Breast epithelium (tissue), 4 donors: ENCODE data around the gene ZFP36L1. TPM values are rescaled to one million over a fixed set of nuclear protein-coding genes. Genes with fewer than 3 reads are reported as not detected.

ENCODE experiments used
- DNase-seq, 2 donors: peaks; one replicate each; pipeline ENCODE4 v3.0.0-alpha.2; 2019; ENCODE audit warnings: low spot score in 2 of 2
- H3K27ac ChIP-seq, 2 donors: fragments of 200-600 bp; sonication (generic) in 1 of 2; one replicate each; pipeline ENCODE4 v1.5.1; 2016 to 2019; ENCODE audit warnings: mild to moderate bottlenecking in 1 of 2
- H3K27me3 ChIP-seq, 2 donors: fragments of 200-600 bp; sonication (generic) in 1 of 2; one replicate each; pipeline versions ENCODE4 v1.5.1 to v1.6.0; 2017 to 2019; ENCODE audit warnings: control low read depth in 1 of 2, mild to moderate bottlenecking in 1 of 2
- H3K36me3 ChIP-seq: fragments of 200-600 bp; one replicate; pipeline ENCODE4 v1.5.1; 2019
- H3K4me1 ChIP-seq, 2 donors: fragments of 200-600 bp; sonication (generic); one replicate each; pipeline ENCODE4 v1.5.1; 2016 to 2019; ENCODE audit warnings: control low read depth in 1 of 2
- H3K4me3 ChIP-seq, 3 donors: fragments of 200-600 bp; sonication (generic); 1 replicate in 2 of 3; 2 replicates in 1 of 3; pipeline ENCODE4 v1.5.1; 2016 to 2019; ENCODE audit warnings: mild to moderate bottlenecking in 3 of 3, moderate library complexity in 2 of 3
- H3K9me3 ChIP-seq, 2 donors: fragments of 200-600 bp; sonication (generic) in 1 of 2; one replicate each; pipeline ENCODE4 v1.5.1; 2016 to 2019; ENCODE audit warnings: control low read depth in 1 of 2
- POLR2A ChIP-seq: fragments of 450-650 bp; IDR thresholded peaks from one replicate; pipeline ENCODE4 v1.6.1; 2016; ENCODE audit warnings: antibody characterized with exemption, mild to moderate bottlenecking, moderate library complexity
- POLR2AphosphoS5 ChIP-seq, 3 donors: sonication (generic); formaldehyde crosslinking; IDR thresholded peaks; one replicate each; pipeline ENCODE4 v1.6.1; 2017; ENCODE audit warnings: antibody characterized with exemption in 3 of 3
- intact Hi-C: fragments of 100-400 bp; cut with DNase I; formaldehyde crosslinking; loops from one replicate; pipeline ENCODE4 v1.15.1; 2023; ENCODE audit warnings: low total_unique reads
- total RNA-seq, 3 donors: library from RNA; depleted of rRNA; stranded (reverse); fragments of >200 nt; gene quantifications; one replicate each; pipeline ENCODE4 v1.1.0, GENCODE V29; 2016
- TF ChIP-seq, protein P1 (sequence below), 3 donors: fragments of 450-650 bp; IDR thresholded peaks; one replicate each; pipeline ENCODE4 v1.5.1; 2016 to 2017; ENCODE audit warnings: antibody characterized with exemption in 3 of 3, mild to moderate bottlenecking in 3 of 3, moderate library complexity in 3 of 3

The ZFP36L1 gene
- total RNA-seq, 3 donors from 2014 or later: 198 to 737 (median 492) TPM

DNA sequence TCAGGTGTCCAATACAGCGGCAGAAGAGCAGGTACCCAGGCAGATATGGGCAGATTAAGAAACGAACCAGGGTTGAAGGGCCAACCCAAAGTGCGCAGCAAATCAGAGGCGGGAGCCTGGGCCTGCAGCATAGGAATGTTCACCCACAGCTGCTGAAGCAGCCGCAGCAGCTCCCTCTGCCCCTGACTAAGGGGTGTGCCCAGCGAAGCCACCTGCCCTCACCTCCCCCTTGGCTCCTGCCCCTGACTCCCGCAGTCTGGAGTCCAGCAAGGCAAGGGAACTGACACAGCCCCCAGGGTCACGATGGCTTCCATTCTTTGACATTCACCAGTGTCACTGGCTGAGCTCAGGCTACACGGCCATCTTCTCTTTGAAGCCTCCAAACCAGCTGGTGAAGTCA lies 27.3 kb upstream of the ZFP36L1 start:
- no peaks in the 10 kb centered on the region for H3K27me3 ChIP-seq
- peaks cover 8% of the 10 kb centered on the region in 2 donors for H3K4me1 ChIP-seq
- no peak overlapping the region for H3K4me3 ChIP-seq
- H3K36me3 ChIP-seq: no peaks in the 10 kb centered on the region
- TF ChIP-seq POLR2A (no peak), POLR2AphosphoS5 (IDR thresholded peaks at IDR 0.05) (no peak)
- TF ChIP-seq, protein P1, sequence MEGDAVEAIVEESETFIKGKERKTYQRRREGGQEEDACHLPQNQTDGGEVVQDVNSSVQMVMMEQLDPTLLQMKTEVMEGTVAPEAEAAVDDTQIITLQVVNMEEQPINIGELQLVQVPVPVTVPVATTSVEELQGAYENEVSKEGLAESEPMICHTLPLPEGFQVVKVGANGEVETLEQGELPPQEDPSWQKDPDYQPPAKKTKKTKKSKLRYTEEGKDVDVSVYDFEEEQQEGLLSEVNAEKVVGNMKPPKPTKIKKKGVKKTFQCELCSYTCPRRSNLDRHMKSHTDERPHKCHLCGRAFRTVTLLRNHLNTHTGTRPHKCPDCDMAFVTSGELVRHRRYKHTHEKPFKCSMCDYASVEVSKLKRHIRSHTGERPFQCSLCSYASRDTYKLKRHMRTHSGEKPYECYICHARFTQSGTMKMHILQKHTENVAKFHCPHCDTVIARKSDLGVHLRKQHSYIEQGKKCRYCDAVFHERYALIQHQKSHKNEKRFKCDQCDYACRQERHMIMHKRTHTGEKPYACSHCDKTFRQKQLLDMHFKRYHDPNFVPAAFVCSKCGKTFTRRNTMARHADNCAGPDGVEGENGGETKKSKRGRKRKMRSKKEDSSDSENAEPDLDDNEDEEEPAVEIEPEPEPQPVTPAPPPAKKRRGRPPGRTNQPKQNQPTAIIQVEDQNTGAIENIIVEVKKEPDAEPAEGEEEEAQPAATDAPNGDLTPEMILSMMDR (IDR thresholded peaks at IDR 0.05): no peak
- H3K27ac ChIP-seq: peak overlapping the region; percentile 82 to 91
- DNase-seq: peak in 1 of 2 donors; percentile 14
- H3K9me3 ChIP-seq: no peaks in the 10 kb centered on the region
- intact Hi-C loops: loop anchor here (10.0 kb wide), 1 partner anchor 885 kb away; no protein-coding TSS in a partner anchor

DNA sequence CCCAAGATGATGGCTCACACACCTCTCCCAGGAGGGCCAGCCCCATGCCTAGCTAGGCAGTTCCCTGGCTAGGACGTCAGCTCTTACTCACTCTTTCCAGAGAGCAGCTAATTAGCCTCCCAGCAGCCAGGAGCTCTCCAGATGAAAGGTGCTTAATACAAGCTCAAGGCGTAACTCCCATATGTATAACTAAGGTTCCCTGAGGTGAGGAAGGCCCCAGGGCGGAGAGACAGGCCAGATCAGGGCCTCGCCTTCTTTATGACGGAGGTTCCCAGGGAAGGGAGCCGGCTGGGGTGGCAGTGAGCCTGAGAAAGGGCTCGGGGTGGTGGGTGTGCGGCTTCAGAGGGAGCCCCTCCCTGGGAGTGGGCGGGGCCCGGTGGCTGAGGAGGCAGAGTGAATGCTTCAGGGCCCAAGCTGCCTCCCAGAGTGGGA lies 26.4 kb upstream of the ZFP36L1 start:
- peak overlapping the region; percentile 82 to 91 for H3K27ac ChIP-seq
- H3K4me1 ChIP-seq: peaks cover 12% of the 10 kb centered on the region in 2 donors
- DNase-seq: peak in 1 of 2 donors; percentile 20
- H3K27me3 ChIP-seq: no peaks in the 10 kb centered on the region
- no peaks in the 10 kb centered on the region for H3K9me3 ChIP-seq
- H3K36me3 ChIP-seq: no peaks in the 10 kb centered on the region
- TF ChIP-seq POLR2AphosphoS5 (IDR thresholded peaks at IDR 0.05): peak in 1 of 3 donors; percentile 35
- TF ChIP-seq, protein P1 (IDR thresholded peaks at IDR 0.05): no peak
- H3K4me3 ChIP-seq: peak overlapping the region in 1 of 3 donors; percentile 24
- intact Hi-C loops: no loop called here

GRCh38 chr14:68817506-68818212 lies 24.8 kb upstream of the ZFP36L1 start:
- H3K4me1 ChIP-seq: peaks cover 12 to 17% of the 10 kb centered on the region in 2 donors
- no peak overlapping the region for H3K4me3 ChIP-seq
- intact Hi-C loops: no loop called here
- peak in 1 of 2 donors; percentile 17 for DNase-seq
- no peaks in the 10 kb centered on the region for H3K9me3 ChIP-seq
- TF ChIP-seq, protein P1 (IDR thresholded peaks at IDR 0.05): no peak
- TF ChIP-seq POLR2AphosphoS5 (IDR thresholded peaks at IDR 0.05): no peak
- H3K36me3 ChIP-seq: no peaks in the 10 kb centered on the region
- peak overlapping the region; percentile 99 for H3K27ac ChIP-seq
- H3K27me3 ChIP-seq: no peaks in the 10 kb centered on the region

- peak in 1 of 2 donors; percentile 25 for DNase-seq
- Histone ChIP-seq H3K36me3 (no peaks in the 10 kb centered on the region), H3K4me3 (peak overlapping the region; percentile 44 to 80 (median 58)), H3K27ac (peak overlapping the region; percentile 99), H3K9me3 (no peaks in the 10 kb centered on the region), H3K4me1 (peaks cover 12 to 17% of the 10 kb centered on the region in 2 donors), H3K27me3 (no peaks in the 10 kb centered on the region)
- intact Hi-C loops: no loop called here
- TF ChIP-seq, protein P1 (IDR thresholded peaks at IDR 0.05): peak in 1 of 3 donors; percentile 0
- TF ChIP-seq POLR2A: no peak
Observed at GRCh38 chr14:68816943-68817430, 24.1 kb upstream of the ZFP36L1 start.
